ENCODE measurements around the gene SHISAL1. TPM values are rescaled to one million over a fixed set of nuclear protein-coding genes. Genes with fewer than 3 reads are reported as not detected.

Gene SHISAL1
- total RNA-seq, 1 experiment from 2014 or later = 2.9 TPM

- Histone ChIP-seq H3K79me2 (ENCODE audit: insufficient read depth, low read length) (no peaks in the 10 kb centered on the region), H3K56ac (ENCODE audit: insufficient read length, low read depth, low read length) (no peak overlapping the region), H3T11ph (ENCODE audit: low read length) (no peak overlapping the region), H3K27ac (ENCODE audit: insufficient read length, low read depth, low read length) (no peak overlapping the region), H3K27me3 (ENCODE audit: insufficient read depth, low read length) (no peaks in the 10 kb centered on the region), H4K8ac (replicated peaks; ENCODE audit: insufficient read length, low read depth, low read length) (no peak overlapping the region), H3K23me2 (ENCODE audit: insufficient read length, low read depth, low read length, poor library complexity, severe bottlenecking) (no peaks in the 10 kb centered on the region), H2BK120ac (ENCODE audit: low read depth, low read length, poor library complexity, severe bottlenecking) (no peak overlapping the region), H3K4me2 (ENCODE audit: insufficient read depth, insufficient read length, low read length) (no peak overlapping the region), H2BK5ac (ENCODE audit: insufficient read length, low read length) (no peak overlapping the region), H2AFZ (ENCODE audit: low read length) (no peak overlapping the region), H2BK12ac (ENCODE audit: insufficient read length, low read depth, low read length) (no peak overlapping the region), H3K9me3 (ENCODE audit: control insufficient read depth, low read depth, low read length) (no peaks in the 10 kb centered on the region), H3K14ac (ENCODE audit: insufficient read depth, low read length) (no peak overlapping the region), H3K79me1 (ENCODE audit: insufficient read depth, low read depth, low read length, poor library complexity, severe bottlenecking) (no peaks in the 10 kb centered on the region), H3K9ac (ENCODE audit: extremely low read depth, insufficient read length, low read length) (no peak overlapping the region), H2BK20ac (ENCODE audit: low read depth, low read length, poor library complexity, severe bottlenecking) (no peak overlapping the region), H4K91ac (ENCODE audit: insufficient read length, low read depth, low read length) (no peak overlapping the region), H4K5ac (ENCODE audit: insufficient read length, low read depth, low read length) (no peak overlapping the region), H2BK15ac (ENCODE audit: low read depth, low read length) (no peak overlapping the region), H3K18ac (ENCODE audit: insufficient read length, low read depth, low read length) (no peak overlapping the region), H4K20me1 (ENCODE audit: control insufficient read depth, insufficient read depth, insufficient read length) (no peaks in the 10 kb centered on the region), H2AK5ac (ENCODE audit: insufficient read length, low read length) (no peak overlapping the region), H3K4me1 (ENCODE audit: insufficient read depth, low read length) (no peaks in the 10 kb centered on the region), H3K23ac (ENCODE audit: insufficient read length, low read depth, low read length) (no peak overlapping the region), H3K4ac (ENCODE audit: low read depth, low read length) (no peak overlapping the region)
- H3K9me3 Mint-ChIP-seq = peaks cover 21 to 29% of the 10 kb centered on the region in 2 experiments
- H3K27me3 Mint-ChIP-seq (ENCODE audit: low read depth) = peaks cover 3% of the 10 kb centered on the region
- no peak overlapping the region for H3K4me3 Mint-ChIP-seq
- no peaks in the 10 kb centered on the region for H3K4me1 Mint-ChIP-seq
- DNase-seq = no peak
- no peak for TF ChIP-seq CTCF (conservative IDR thresholded peaks at IDR 0.05)
- H3K27ac Mint-ChIP-seq = no peak overlapping the region; a peak in 1 of 7 replicates
- H3K36me3 Mint-ChIP-seq (ENCODE audit: insufficient read depth in 1 of 3, low read depth in 3 of 3) = peaks cover 13 to 23% (median 16%) of the 10 kb centered on the region in 3 experiments; a peak in 6 of 7 replicates
- WGBS (ENCODE audit: extremely low coverage, insufficient read length, low lambda C conversion rate) = no CpG with 5 or more reads among the region's 25 CpGs
These were observed 64.5 kb downstream of the SHISAL1 start for GRCh38 chr22:44247923-44248892.
